Measurements from ENCODE around the gene TMEM138. TPM values are rescaled to one million over a fixed set of nuclear protein-coding genes. Genes with fewer than 3 reads are reported as not detected.

TMEM138 gene
- total RNA-seq, 1 experiment from 2014 or later: 46.3 TPM

DNA sequence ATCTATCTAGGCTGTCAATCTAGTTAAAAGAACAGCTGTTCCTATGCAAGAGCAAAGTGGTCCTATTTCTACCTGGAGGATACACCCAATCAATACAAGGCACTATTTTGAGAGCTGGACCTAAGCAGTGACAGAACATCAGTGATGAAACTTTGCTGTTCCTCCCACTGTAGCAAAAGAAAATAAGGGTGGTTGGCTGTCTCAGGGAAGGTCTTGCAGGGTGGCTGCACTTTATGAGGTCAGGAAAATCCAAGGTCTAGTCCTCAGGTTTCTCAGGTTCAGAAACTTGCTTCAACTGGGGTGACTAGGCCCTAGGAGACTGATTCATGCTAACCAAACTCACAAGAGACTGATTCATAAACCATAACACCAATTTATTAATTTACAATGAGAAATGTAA, 56.0 kb downstream of the TMEM138 start:
- CTCF ChIA-PET: no interaction called here
- intact Hi-C loops (cut with micrococcal nuclease; ENCODE audit: unreplicated experiment): no loop called here
- Histone ChIP-seq H3K36me3 (ENCODE audit: control insufficient read depth, insufficient read depth, low read length) (peaks cover 9% of the 10 kb centered on the region), H3K4me1 (no peaks in the 10 kb centered on the region), H3K4me3 (ENCODE audit: low read depth, low read length) (no peak overlapping the region), H3K27me3 (replicated peaks; ENCODE audit: control insufficient read depth, insufficient read depth, low read length) (no peaks in the 10 kb centered on the region), H3K9me3 (no peaks in the 10 kb centered on the region)
- BruUV-seq (replicated peaks): no TSS peak
- no peak overlapping the region for H3K4me3 Mint-ChIP-seq (ENCODE audit: unreplicated experiment)
- DNase-seq: no peak
- TF ChIP-seq, protein P1, sequence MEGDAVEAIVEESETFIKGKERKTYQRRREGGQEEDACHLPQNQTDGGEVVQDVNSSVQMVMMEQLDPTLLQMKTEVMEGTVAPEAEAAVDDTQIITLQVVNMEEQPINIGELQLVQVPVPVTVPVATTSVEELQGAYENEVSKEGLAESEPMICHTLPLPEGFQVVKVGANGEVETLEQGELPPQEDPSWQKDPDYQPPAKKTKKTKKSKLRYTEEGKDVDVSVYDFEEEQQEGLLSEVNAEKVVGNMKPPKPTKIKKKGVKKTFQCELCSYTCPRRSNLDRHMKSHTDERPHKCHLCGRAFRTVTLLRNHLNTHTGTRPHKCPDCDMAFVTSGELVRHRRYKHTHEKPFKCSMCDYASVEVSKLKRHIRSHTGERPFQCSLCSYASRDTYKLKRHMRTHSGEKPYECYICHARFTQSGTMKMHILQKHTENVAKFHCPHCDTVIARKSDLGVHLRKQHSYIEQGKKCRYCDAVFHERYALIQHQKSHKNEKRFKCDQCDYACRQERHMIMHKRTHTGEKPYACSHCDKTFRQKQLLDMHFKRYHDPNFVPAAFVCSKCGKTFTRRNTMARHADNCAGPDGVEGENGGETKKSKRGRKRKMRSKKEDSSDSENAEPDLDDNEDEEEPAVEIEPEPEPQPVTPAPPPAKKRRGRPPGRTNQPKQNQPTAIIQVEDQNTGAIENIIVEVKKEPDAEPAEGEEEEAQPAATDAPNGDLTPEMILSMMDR (IDR thresholded peaks at IDR 0.05; ENCODE audit: insufficient read depth in 1 of 2, low read depth in 1 of 2, low read length in 1 of 2, severe bottlenecking in 1 of 2, unreplicated experiment in 1 of 2): no peak
- POLR2A ChIA-PET: interaction anchor here (1.2 kb wide), 1 partner anchor 11 kb away, joined by 3 read pairs; the partner anchor contains the start of genes CPSF7 and SDHAF2
- H3K4me1 Mint-ChIP-seq (ENCODE audit: low read depth, unreplicated experiment): no peaks in the 10 kb centered on the region
- H3K36me3 Mint-ChIP-seq (ENCODE audit: insufficient read depth, unreplicated experiment): peaks cover 100% of the 10 kb centered on the region
- no peak overlapping the region for H3K27ac Mint-ChIP-seq (ENCODE audit: unreplicated experiment)
- no peaks in the 10 kb centered on the region for H3K27me3 Mint-ChIP-seq (ENCODE audit: insufficient read depth, unreplicated experiment)
- no peaks in the 10 kb centered on the region for H3K9me3 Mint-ChIP-seq (ENCODE audit: unreplicated experiment)

Other genes with a start within 250 kb of the TMEM138 start
- 36.0 and 36.3 TPM in 2 replicates for gene VPS37C, start 200.9 kb upstream of the TMEM138 start, total RNA-seq (2022)
- gene PGA3, start 158.9 kb upstream of the TMEM138 start, total RNA-seq (2022): not detected in 2 replicates
- not detected in 2 replicates for gene PGA4, start 140.0 kb upstream of the TMEM138 start, total RNA-seq (2022)
- not detected in 2 replicates for gene PGA5, start 121.2 kb upstream of the TMEM138 start, total RNA-seq (2022)
- 17.7 and 18.6 TPM in 2 replicates for gene VWCE, start 67.1 kb upstream of the TMEM138 start, total RNA-seq (2022)
- gene DDB1, start 29.3 kb upstream of the TMEM138 start, total RNA-seq (2022): 284 and 303 TPM in 2 replicates
- 86.2 and 99.0 TPM in 2 replicates for gene TKFC, start 29.1 kb upstream of the TMEM138 start, total RNA-seq (2022)
- gene CYB561A3, start 492 bp upstream of the TMEM138 start, total RNA-seq (2022): 33.6 and 34.9 TPM in 2 replicates
- gene TMEM216, start 30.2 kb downstream of the TMEM138 start, total RNA-seq (2022): 27.1 and 27.5 TPM in 2 replicates
- 123 and 128 TPM in 2 replicates for gene CPSF7, start 67.6 kb downstream of the TMEM138 start, total RNA-seq (2022)
- gene SDHAF2, start 67.8 kb downstream of the TMEM138 start, total RNA-seq (2022): 49.2 and 52.1 TPM in 2 replicates
- gene LRRC10B, start 146.4 kb downstream of the TMEM138 start, total RNA-seq (2022): 0.34 TPM in 1 of 2 replicates, not detected in the other
- gene SYT7, start 218.7 kb downstream of the TMEM138 start, total RNA-seq (2022): 32.8 and 33.5 TPM in 2 replicates